PC-9 (cell line): ENCODE results near the gene CMTM8. TPM values are rescaled to one million over a fixed set of nuclear protein-coding genes. Genes with fewer than 3 reads are reported as not detected.

Experiments
- BruUV-seq: library from RNA; stranded (reverse); fragments of 400-500 nt; replicated peaks from 2 replicates; lab custom pipeline; 2021; lab: Mats Ljungman, UMichigan
- CTCF ChIA-PET: fragments of 300-600 bp; sonication (Branson Sonifier 250); formaldehyde crosslinking; loops from one replicate; lab custom pipeline; 2022; ENCODE audit warnings: antibody characterized with exemption; lab: Charles Lee
- POLR2A ChIA-PET: fragments of 300-600 bp; sonication (Branson Sonifier 250); formaldehyde crosslinking; loops from one replicate; lab custom pipeline; 2022; ENCODE audit warnings: antibody characterized with exemption; ENCODE audit not compliant: unreplicated experiment; lab: Charles Lee
- DNase-seq, 2 experiments: peaks; one replicate each; pipeline versions ENCODE4 v3.0.0 to v3.0.0-alpha.2; 2015 to 2022; ENCODE audit warnings: mixed read lengths in 1 of 2
- H2AFZ ChIP-seq: fragments of 200-600 bp; sonication (generic); 2 replicates; pipeline ENCODE4 v1.8.1; 2017; ENCODE audit warnings: antibody characterized with exemption
- H3F3A ChIP-seq: fragments of 200-600 bp; sonication (generic); 2 replicates; pipeline ENCODE4 v1.8.1; 2017; ENCODE audit warnings: antibody characterized with exemption, mild to moderate bottlenecking, low read depth; ENCODE audit not compliant: insufficient read depth
- H3K27ac ChIP-seq: fragments of 200-600 bp; sonication (generic); 2 replicates; pipeline ENCODE4 v1.6.1; 2016; ENCODE audit warnings: mixed run types
- H3K27me3 ChIP-seq: fragments of 200-600 bp; sonication (generic); 2 replicates; pipeline ENCODE4 v1.6.1; 2016; ENCODE audit warnings: low read depth, mixed run types; ENCODE audit not compliant: insufficient read depth
- H3K36me3 ChIP-seq: fragments of 200-600 bp; sonication (generic); 2 replicates; pipeline ENCODE4 v1.6.1; 2016; ENCODE audit warnings: low read depth, mixed run types
- H3K4me1 ChIP-seq: fragments of 200-600 bp; sonication (generic); replicated peaks from 2 replicates; pipeline ENCODE4 v1.6.1; 2016; ENCODE audit warnings: mixed run types; ENCODE audit not compliant: insufficient read depth
- H3K4me2 ChIP-seq: fragments of 200-600 bp; sonication (generic); 2 replicates; pipeline ENCODE4 v1.6.1; 2017; ENCODE audit warnings: mixed run types
- H3K4me3 ChIP-seq: fragments of 200-600 bp; sonication (generic); 2 replicates; pipeline ENCODE4 v1.6.1; 2016; ENCODE audit warnings: mixed run types
- H3K79me2 ChIP-seq: fragments of 200-600 bp; sonication (generic); 2 replicates; pipeline ENCODE4 v1.6.1; 2017; ENCODE audit warnings: low read depth, mixed run types
- H3K9me2 ChIP-seq: fragments of 200-600 bp; sonication (generic); 2 replicates; pipeline ENCODE4 v1.8.1; 2017; ENCODE audit warnings: mild to moderate bottlenecking; ENCODE audit not compliant: insufficient read depth
- H3K9me3 ChIP-seq: fragments of 200-600 bp; sonication (generic); 2 replicates; pipeline ENCODE4 v1.8.1; 2016; ENCODE audit warnings: low read depth; ENCODE audit not compliant: insufficient read depth
- H4K20me1 ChIP-seq: fragments of 200-600 bp; sonication (generic); 2 replicates; pipeline ENCODE4 v1.8.1; 2017; ENCODE audit not compliant: insufficient read depth
- CTCF ChIP-seq: fragments of 200-600 bp; sonication (generic); conservative IDR thresholded peaks from 2 replicates; pipeline ENCODE4 v1.6.1; 2017; ENCODE audit warnings: mixed run types, antibody characterized with exemption, mild to moderate bottlenecking, moderate library complexity
- EZH2 ChIP-seq: fragments of 200-600 bp; sonication (generic); IDR thresholded peaks from 2 replicates; pipeline ENCODE4 v1.8.0; 2017; ENCODE audit warnings: antibody characterized with exemption, low read depth
- intact Hi-C: fragments of 100-400 bp; cut with micrococcal nuclease; formaldehyde crosslinking; loops from one replicate; pipeline ENCODE4 v1.10.0; 2022; ENCODE audit not compliant: unreplicated experiment
- total RNA-seq: library from RNA; stranded (reverse); gene quantifications from 2 replicates; pipeline ENCODE4 v1.2.3, GENCODE V29; 2021

Gene CMTM8
- total RNA-seq, 1 experiment from 2014 or later = 17.8 TPM

- Histone ChIP-seq H3K4me2 (no peak overlapping the region), H3K4me1 (peaks cover 21% of the 10 kb centered on the region), H3K9me2 (no peaks in the 10 kb centered on the region), H3K36me3 (no peaks in the 10 kb centered on the region), H2AFZ (no peak overlapping the region), H3K79me2 (peaks cover 89% of the 10 kb centered on the region), H3F3A (peaks cover 11% of the 10 kb centered on the region; the same call in 1 of the 2 replicates), H3K27me3 (no peaks in the 10 kb centered on the region), H3K9me3 (no peaks in the 10 kb centered on the region), H3K4me3 (no peak overlapping the region), H4K20me1 (no peaks in the 10 kb centered on the region), H3K27ac (no peak overlapping the region)
- POLR2A ChIA-PET = no interaction called here
- no peak for TF ChIP-seq CTCF
- no peak for TF ChIP-seq EZH2
- CTCF ChIA-PET = no interaction called here
- no peak for DNase-seq
- intact Hi-C loops = no loop called here
- no TSS peak for BruUV-seq
Measured at GRCh38 chr3:32398531-32398930, 160.1 kb downstream of the CMTM8 start.

- no peaks in the 10 kb centered on the region for H3K27me3 ChIP-seq
- peaks cover 21% of the 10 kb centered on the region for H3K4me1 ChIP-seq
- DNase-seq = no peak
- H3K4me2 ChIP-seq = no peak overlapping the region
- intact Hi-C loops = loop anchor here (1.0 kb wide), 1 partner anchor 222 kb away; no protein-coding TSS in a partner anchor
- no peak overlapping the region for H3K4me3 ChIP-seq
- H2AFZ ChIP-seq = no peak overlapping the region
- no peaks in the 10 kb centered on the region for H3K36me3 ChIP-seq
- TF ChIP-seq EZH2 (no peak), CTCF (peak; percentile 67)
- ChIA-PET CTCF (no interaction called here), POLR2A (no interaction called here)
- BruUV-seq = no TSS peak
- H4K20me1 ChIP-seq = no peaks in the 10 kb centered on the region
- peaks cover 11% of the 10 kb centered on the region; the same call in 1 of the 2 replicates for H3F3A ChIP-seq
- peaks cover 87% of the 10 kb centered on the region for H3K79me2 ChIP-seq
- H3K9me2 ChIP-seq = no peaks in the 10 kb centered on the region
- H3K9me3 ChIP-seq = no peaks in the 10 kb centered on the region
- H3K27ac ChIP-seq = no peak overlapping the region
Measured at GRCh38 chr3:32399030-32399620, 160.6 kb downstream of the CMTM8 start.

- Histone ChIP-seq H3K27me3 (no peaks in the 10 kb centered on the region), H3K4me2 (peak overlapping the region; percentile 91), H3K9me2 (no peaks in the 10 kb centered on the region), H3K9me3 (no peaks in the 10 kb centered on the region), H3K79me2 (peaks cover 86% of the 10 kb centered on the region), H3K4me1 (peaks cover 21% of the 10 kb centered on the region), H3F3A (peaks cover 11% of the 10 kb centered on the region; the same call in 1 of the 2 replicates), H3K4me3 (peak overlapping the region; percentile 58), H3K36me3 (no peaks in the 10 kb centered on the region), H2AFZ (peak overlapping the region; percentile 79), H4K20me1 (no peaks in the 10 kb centered on the region), H3K27ac (peak overlapping the region; percentile 83)
- TF ChIP-seq CTCF (no peak), EZH2 (no peak)
- no peak for DNase-seq
- no TSS peak for BruUV-seq
- POLR2A ChIA-PET = no interaction called here
- CTCF ChIA-PET = no interaction called here
- intact Hi-C loops = loop anchor here (1.0 to 2.0 kb wide), 2 partner anchors 19 to 68 kb away; no protein-coding TSS in a partner anchor
Measured at GRCh38 chr3:32401126-32401525, 162.6 kb downstream of the CMTM8 start.
